Measurements from ENCODE around the gene POLR1G. TPM values are rescaled to one million over a fixed set of nuclear protein-coding genes. Genes with fewer than 3 reads are reported as not detected.

Gene POLR1G
- total and polyA plus RNA-seq, 8 donors = 0.91 to 5.3 (median 2.9) TPM

- DNase-seq (peak; percentile 90 to 98 (median 96)), ATAC-seq (peak; percentile 81 to 86 (median 82)), FAIRE-seq (no peak)
- H3K4me3 ChIP-seq = peak overlapping the region in 2 of 4 donors; percentile 36 to 46
- 11% methylated on average over 47 of the region's 47 CpGs for WGBS, 2 donors
- peaks cover 11 to 12% (median 11%) of the 10 kb centered on the region in 3 donors for H3K4me1 ChIP-seq
- no peaks in the 10 kb centered on the region for H3K9me3 ChIP-seq
- H3K27ac ChIP-seq = peak overlapping the region; percentile 68 to 83 (median 76)
- H3K27me3 ChIP-seq = no peaks in the 10 kb centered on the region
- TF ChIP-seq CTCF (IDR thresholded peaks at IDR 0.05) = no peak
- intact Hi-C loops (cut with DNase I) = no loop called here
- no peaks in the 10 kb centered on the region for H3K36me3 ChIP-seq
Measured at GRCh38 chr19:45444318-45445041, 38.0 kb downstream of the POLR1G start.

- Histone ChIP-seq H3K4me1 (peaks cover 11 to 18% (median 14%) of the 10 kb centered on the region in 3 donors), H3K4me3 (no peak overlapping the region), H3K9me3 (no peaks in the 10 kb centered on the region), H3K27me3 (no peaks in the 10 kb centered on the region), H3K27ac (no peak overlapping the region), H3K36me3 (no peaks in the 10 kb centered on the region)
- no peak for FAIRE-seq
- DNase-seq = no peak
- WGBS, 2 donors = 91 to 94% methylated on average over 4 of the region's 4 CpGs
- ATAC-seq = no peak
- intact Hi-C loops (cut with DNase I) = no loop called here
- no peak for TF ChIP-seq CTCF (IDR thresholded peaks at IDR 0.05)
Measured at GRCh38 chr19:45445139-45445538, 38.7 kb downstream of the POLR1G start.

- Histone ChIP-seq H3K27me3 (no peaks in the 10 kb centered on the region), H3K36me3 (no peaks in the 10 kb centered on the region), H3K4me3 (no peak overlapping the region), H3K9me3 (no peaks in the 10 kb centered on the region), H3K27ac (no peak overlapping the region), H3K4me1 (peaks cover 11 to 19% (median 15%) of the 10 kb centered on the region in 3 donors)
- 71 to 74% methylated on average over 6 of the region's 6 CpGs for WGBS, 2 donors
- DNase-seq = no peak
- no peak for TF ChIP-seq CTCF (IDR thresholded peaks at IDR 0.05)
- no peak for ATAC-seq
- FAIRE-seq = no peak
- intact Hi-C loops (cut with DNase I) = no loop called here
Measured at GRCh38 chr19:45446295-45446694, 39.9 kb downstream of the POLR1G start.

- Histone ChIP-seq H3K4me3 (no peak overlapping the region), H3K9me3 (no peaks in the 10 kb centered on the region), H3K36me3 (no peaks in the 10 kb centered on the region), H3K4me1 (peaks cover 11 to 19% (median 15%) of the 10 kb centered on the region in 3 donors), H3K27me3 (no peaks in the 10 kb centered on the region), H3K27ac (no peak overlapping the region)
- FAIRE-seq = no peak
- no peak for TF ChIP-seq CTCF (IDR thresholded peaks at IDR 0.05)
- DNase-seq = no peak
- intact Hi-C loops (cut with DNase I) = no loop called here
- ATAC-seq = no peak
- WGBS, 2 donors = 83 to 85% methylated on average over 7 of the region's 7 CpGs
Measured at GRCh38 chr19:45446944-45447343, 40.5 kb downstream of the POLR1G start.

- H3K27me3 ChIP-seq = no peaks in the 10 kb centered on the region
- peaks cover 5 to 14% (median 10%) of the 10 kb centered on the region in 3 donors for H3K4me1 ChIP-seq
- no peak for FAIRE-seq
- no peak overlapping the region for H3K4me3 ChIP-seq
- WGBS, 2 donors = 67 to 83% methylated on average over 3 of the region's 3 CpGs
- no peak for TF ChIP-seq CTCF (IDR thresholded peaks at IDR 0.05)
- no peak for ATAC-seq
- no peaks in the 10 kb centered on the region for H3K36me3 ChIP-seq
- DNase-seq = no peak
- H3K9me3 ChIP-seq = no peaks in the 10 kb centered on the region
- no peak overlapping the region for H3K27ac ChIP-seq
- intact Hi-C loops (cut with DNase I) = no loop called here
Measured at GRCh38 chr19:45448425-45448756, 41.9 kb downstream of the POLR1G start.
